Measurements from ENCODE around the gene CALHM5.

Gene CALHM5

GRCh38 chr6:116508527-116508926 is 2.9 kb upstream of the CALHM5 start:
- no peak for DNase-seq (ENCODE audit: low spot score)

DNA sequence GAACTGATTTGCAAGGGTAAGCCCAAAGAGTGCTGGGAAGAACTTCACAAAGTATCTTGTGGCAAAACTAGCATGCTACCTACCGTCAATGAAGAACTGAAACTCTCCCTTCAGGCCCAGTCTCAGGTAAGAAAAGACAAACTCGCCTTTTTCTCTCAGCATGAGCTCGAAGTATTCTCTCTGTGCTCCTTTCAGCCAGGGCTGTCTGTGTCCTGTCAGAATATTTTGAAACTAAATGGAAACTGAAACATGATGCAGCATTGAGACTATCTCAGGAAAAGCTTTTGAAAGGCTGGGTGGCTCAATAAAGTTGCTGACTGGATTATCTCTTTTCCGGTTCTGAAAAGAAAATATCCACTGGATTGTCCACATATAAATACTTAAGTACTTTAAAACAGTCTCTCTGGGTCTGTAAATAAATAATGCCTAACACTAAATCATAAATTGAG is 696 bp downstream of the CALHM5 start:
- DNase-seq (ENCODE audit: low spot score) = no peak

DNA sequence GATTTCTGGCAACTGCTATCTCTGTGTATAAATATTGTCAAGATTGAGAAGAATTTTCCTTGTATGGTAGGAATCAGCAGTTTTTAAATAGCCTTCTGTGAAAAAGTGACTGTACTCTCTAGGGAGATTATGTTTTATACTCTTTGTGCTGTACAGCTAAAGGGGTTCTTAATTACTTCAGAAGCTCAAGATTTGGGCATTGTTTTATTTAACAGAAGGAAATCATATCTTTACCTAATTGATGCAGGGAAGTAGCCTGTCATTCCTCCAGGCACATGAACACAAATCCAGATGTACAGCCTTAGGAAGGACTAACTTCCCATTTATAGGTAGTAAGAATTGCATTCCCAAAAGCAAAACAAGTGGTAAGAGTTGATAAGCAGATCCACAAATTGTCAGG is 1.3 kb downstream of the CALHM5 start:
- DNase-seq (ENCODE audit: low spot score) = no peak

DNA sequence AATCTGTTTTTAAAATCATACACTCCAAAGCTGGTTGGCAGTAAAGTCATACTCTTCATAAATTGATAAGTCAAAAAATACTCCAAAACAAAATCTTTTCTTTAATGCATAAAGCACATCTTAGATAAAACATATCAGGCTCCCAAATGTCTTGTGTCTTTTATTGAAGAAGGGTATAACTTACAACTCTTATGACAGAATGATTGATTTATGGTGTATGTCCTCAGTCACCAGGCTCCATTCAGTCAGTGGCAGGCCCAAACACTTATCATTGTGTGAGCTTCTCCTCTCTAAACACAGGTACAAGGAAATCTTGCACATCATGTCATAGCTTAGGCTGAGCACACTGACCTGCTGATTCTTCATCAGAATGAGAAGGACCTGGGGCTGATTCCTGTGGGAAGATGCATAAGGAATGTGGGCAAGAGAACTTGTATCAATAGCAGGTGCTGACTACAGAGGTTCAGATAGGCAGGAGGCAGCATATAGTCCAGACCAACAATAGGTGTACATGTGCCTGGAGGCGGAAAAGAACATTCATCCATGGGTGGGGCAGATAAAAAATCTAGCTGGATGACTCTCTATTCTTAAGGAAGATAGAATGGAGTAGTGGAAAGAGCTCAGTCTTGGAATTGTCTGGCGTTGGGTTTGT is 1.9 kb downstream of the CALHM5 start:
- DNase-seq (ENCODE audit: low spot score) = no peak

DNA sequence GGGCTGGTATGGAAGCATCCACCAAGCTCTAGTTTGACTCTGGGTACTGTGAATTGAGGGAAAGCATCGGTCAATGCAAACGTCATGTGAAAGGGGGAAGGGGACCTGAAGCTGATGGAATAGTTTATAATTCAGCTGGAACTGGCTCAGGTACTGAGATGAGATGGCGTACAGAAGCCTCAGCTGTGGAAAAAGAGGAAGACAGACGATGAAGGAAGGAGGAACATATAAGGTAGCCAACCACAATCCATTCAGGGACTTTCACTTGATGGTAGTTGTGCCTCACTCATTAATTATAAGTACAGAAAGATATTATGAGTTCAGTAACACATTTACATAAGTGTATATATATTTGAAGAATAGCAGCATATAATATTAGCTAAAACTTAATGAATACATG is 2.7 kb downstream of the CALHM5 start:
- no peak for DNase-seq (ENCODE audit: low spot score)

GRCh38 chr6:116515141-116515540 is 3.7 kb downstream of the CALHM5 start:
- DNase-seq (ENCODE audit: low spot score) = no peak

DNA sequence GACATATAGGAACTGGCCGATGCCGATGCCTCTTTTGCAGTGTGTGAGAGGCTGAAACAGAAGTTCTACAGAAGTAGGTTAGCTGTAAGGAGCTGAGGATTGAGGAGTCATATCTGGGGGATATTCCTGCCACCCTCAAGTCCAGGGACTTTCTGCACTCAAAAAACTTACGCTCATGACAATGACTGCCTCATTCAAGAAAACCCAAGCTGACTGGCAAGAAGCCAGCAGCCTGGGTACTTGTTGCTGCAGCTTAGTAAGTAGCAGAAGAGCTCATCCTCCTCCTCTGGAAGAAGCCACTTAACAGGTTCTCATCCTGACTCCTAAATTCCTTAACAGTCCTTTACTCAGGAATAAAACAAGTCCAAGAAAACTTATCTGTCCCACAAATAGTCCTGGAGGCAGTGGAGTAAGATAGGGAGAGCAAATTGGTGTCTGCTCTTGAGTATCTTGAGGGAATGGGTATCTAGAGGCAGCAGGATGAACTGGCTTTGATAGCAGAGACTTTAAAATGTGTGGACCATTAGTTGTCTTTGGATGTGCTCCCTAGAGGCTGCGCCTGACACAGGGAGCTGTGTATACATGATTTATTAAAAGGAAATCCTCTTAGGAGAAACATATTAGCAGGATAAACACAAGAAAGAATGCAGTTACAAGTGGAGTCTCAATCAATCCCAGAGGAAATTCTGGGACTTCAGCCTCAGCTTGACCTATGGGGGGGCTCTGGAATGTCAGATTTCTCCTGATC is 7.4 kb downstream of the CALHM5 start:
- DNase-seq (ENCODE audit: low spot score) = no peak

GRCh38 chr6:116522896-116523295 is 11.5 kb downstream of the CALHM5 start:
- DNase-seq (ENCODE audit: low spot score) = no peak

DNA sequence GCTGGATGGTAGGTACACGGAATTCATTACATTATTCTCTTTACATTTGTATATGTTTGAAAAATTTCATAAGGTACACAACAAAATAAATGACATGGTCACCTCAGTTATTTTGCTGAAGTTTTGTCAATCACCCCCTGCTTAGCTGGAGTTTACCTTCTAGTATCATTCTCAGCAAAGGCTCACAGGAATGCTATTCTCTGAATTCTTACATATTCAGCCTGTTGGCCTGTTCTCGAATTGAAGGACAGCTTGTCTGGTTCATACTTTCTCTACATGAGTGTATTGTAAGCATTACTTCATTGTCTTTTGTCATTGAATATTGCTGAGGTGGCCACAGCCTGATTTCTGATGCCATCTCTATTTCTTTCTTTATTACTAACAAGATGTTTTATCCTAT is 12.8 kb downstream of the CALHM5 start:
- DNase-seq (ENCODE audit: low spot score) = no peak

DNA sequence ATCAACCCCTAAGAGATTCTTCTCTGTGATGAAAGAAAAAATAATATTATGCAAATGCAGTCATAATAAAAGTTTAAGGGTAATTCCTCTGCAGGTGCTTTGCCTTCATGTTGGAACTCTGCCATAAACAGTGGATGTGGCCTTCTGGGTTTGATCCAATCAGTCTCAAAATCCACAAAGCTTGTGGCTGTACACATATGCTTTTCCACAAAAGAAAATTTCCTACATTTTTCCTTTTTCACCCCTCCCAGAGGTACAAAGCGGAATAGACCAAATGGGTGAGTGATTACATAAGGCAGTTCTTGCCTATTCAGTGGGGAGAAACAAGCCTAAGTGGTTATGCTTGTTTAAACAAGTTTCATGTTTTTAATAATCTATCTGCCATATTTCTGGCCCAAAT is 16.7 kb downstream of the CALHM5 start:
- no peak for DNase-seq (ENCODE audit: low spot score)

- DNase-seq (ENCODE audit: low spot score) = no peak
Observed at GRCh38 chr6:116528780-116529179, 17.3 kb downstream of the CALHM5 start.

- no peak for DNase-seq (ENCODE audit: low spot score)
Observed at GRCh38 chr6:116529466-116530290, 18.2 kb downstream of the CALHM5 start.

DNA sequence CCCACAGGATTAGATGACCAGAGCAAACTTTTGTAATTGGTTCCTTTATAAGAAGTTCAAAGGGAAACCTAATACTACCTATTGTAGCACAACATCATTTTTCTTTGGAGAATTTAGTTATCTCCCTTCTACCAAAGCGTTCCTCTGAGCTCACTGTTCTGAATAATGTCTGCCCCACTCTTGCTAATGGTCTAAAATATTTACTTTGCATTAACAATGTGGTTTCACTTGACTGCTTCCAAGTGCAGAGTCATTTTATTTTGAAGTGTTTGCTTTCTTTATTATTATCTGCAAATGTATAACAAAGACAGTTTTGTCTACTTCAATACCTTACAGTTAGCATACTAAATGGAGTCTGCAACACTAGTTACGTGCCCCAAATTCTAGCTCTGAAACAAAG is 19.0 kb downstream of the CALHM5 start:
- no peak for DNase-seq (ENCODE audit: low spot score)

DNA sequence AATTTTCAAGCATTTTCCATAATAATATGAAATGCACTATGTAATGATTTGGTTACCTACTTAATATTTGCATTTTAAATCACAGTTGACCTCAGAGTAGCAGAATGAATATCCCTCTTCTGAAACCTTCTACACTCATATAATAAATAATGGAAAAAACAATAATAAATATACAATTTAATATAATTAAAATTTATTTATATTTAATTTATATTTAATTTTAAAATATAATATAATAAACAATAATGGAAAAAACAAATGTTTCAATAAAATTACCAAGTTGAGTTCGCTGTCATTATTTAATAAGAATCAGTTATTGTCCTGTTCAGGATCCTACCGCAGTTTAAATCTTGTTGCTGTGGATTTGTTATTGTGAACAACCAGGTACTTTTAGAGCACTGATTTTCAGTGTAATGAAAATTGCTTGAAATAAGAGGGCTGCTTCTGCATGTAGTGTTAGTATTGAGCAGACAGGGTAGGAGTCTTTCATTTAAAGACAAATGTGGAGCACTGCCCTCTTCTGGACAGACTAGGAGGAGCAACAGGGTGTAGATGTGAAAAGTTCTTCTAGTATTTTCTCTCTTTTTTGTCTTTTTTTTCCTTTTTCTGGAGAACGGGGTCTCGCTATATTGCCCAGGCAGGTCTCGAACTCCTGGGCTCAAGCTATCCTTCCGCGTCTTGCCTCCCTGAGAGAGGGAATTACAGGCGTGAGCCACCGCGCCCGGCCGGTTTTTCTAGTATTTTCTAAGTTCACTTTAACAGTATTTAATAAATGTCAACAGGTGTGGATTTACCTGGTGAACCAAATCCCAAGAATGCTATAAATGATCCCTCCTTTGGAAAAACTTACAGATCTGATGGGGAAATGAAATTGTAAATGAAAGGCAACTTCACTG is 20.5 kb downstream of the CALHM5 start:
- peak; percentile 50 for DNase-seq (ENCODE audit: low spot score)

GRCh38 chr6:116533233-116533957 is 22.0 kb downstream of the CALHM5 start:
- no peak for DNase-seq (ENCODE audit: low spot score)

- DNase-seq (ENCODE audit: low spot score) = no peak
Observed at GRCh38 chr6:116535109-116535508, 23.7 kb downstream of the CALHM5 start.

DNA sequence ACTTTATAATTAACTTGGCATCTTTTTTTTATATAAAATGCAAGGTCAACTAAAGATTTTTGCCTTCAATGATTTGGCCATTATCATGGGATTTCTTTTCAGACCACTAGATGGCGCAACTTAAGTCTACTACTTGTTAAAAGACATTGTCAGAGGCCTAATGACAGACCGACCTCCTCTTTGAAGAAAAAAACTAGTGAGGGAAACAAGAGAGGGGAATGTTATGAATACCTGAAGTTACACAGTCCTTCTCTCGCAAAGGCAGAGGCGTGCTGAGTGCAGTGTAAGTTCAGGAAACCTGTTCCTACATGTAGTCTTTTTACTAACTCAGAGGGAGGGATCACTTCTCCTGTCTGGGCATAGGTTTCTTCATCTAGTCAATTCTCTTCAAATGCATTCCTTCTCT is 24.8 kb downstream of the CALHM5 start:
- peak; percentile 40 for DNase-seq (ENCODE audit: low spot score)

DNA sequence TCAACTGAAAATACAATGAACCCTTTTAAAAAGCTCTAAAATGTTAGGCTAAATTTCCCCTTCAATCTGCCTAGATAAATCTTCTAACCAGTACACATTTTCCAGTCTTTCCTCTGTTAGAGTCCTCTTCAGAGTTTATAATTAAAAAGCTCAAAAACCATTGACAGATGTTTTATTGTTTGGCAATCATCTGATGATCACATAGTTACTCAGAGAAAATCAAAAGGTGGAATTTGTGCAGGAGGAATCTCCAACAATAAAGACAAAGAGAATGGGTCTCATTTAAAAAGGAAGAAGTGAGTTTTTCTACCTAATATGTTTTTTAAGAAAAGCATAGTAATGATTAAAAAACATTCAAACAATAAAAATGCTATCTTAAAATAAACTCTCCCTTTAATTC is 31.0 kb downstream of the CALHM5 start:
- no peak for DNase-seq (ENCODE audit: low spot score)

DNA sequence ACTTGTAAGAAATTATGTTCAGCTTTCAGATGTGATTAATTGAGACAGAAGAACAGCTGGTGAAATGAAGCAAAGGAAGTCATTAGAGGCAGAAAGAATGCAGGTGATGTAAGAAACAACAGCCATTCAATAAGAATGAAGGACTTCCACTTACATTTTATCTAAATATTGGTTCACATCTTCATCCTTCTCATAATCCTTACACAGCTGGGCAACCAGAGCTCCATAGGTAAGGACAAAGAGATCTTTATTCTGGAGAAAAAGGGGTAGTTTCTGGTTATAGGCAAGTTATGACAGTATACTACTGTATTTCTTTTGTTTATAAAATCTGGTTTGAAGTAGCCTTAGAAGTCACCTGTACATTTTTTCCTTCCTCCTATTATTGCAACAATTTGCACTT is 31.7 kb downstream of the CALHM5 start:
- DNase-seq (ENCODE audit: low spot score) = no peak

- no peak for DNase-seq (ENCODE audit: low spot score)
Observed at GRCh38 chr6:116545651-116546050, 34.2 kb downstream of the CALHM5 start, which contains the start of gene TRAPPC3L. Gene TRAPPC3L, minus strand, starts transcription at chr6:116545684. Its CDS starts 170 bp downstream, at chr6:116545514.

DNA sequence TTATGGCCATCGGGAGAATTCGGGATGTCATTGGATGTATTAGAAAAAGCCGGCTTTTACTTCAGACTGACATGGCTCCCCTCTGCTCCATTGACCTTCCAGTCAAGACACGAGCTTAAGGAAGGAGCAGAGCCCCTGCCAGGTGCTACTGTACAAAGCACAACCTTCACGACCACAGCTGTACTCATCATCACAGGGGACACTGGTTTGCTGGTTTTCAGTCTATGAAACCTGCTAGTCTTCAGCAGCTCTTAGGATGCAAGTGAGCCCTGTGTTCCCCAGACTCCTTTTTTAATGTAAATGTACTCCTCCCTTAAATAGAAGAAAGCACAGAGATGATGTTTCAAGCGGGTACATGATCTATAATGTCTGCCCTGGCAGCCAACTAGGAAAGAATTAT is 35.9 kb downstream of the CALHM5 start:
- no peak for DNase-seq (ENCODE audit: low spot score)

Data from iPS-NIHi11 (cell line).